ENCODE results near the gene CDK15. TPM values are rescaled to one million over a fixed set of nuclear protein-coding genes. Genes with fewer than 3 reads are reported as not detected.
"Not testable (repeated sequence)": the region's sequence is repeated elsewhere in the genome, so short reads cannot be mapped to it uniquely, and the experiment has no call there.

The CDK15 gene
- polyA plus RNA-seq, result not detected

DNA sequence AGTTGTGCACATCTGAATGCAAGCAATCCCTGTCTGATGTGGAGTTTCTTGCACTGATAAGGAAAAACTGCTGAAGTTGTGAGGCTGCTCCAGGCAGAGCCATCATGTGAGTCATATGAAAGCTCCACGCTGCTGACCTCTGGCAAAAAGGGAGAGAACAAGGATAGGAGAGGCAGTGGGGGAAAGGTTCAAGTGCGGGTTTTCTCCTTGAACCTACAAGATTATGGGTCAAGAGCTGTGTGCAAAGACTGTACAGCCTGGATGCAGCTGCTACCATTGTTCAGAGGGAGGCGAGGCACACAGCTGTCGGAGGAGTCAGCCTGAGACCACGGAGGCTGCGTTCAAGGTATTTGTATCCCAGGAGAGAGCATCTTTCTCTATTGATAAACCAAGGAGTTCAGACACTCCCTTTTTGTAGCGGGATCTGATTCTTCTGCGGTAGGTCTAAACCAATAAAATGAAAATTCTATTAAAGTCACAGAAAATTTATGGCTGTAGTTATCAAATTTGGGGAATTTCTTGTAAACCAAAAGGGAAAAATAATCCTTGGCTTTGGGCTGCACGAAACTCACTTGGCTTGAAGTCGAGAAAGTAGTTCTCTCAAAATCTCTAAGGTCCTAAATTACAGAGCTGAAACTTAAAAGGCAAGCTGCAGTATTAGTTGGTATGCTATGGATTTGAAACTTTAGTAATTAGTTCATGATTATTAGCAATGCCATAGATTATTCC lies at the start of gene CDK15:
Gene CDK15 (plus strand): TSS at position 96 of the 729 bp plus-strand sequence. CDS start 128 bp downstream, at position 224.
- Mint-ChIP-seq H3K36me3 (no peaks in the 10 kb centered on the region), H3K27me3 (peaks cover 5% of the 10 kb centered on the region), H3K4me1 (peaks cover 0 to 2% (median 1%) of the 10 kb centered on the region in 3 donors), H3K9me3 (no peaks in the 10 kb centered on the region), H3K4me3 (no peak within 1 kb of the TSS), H3K27ac (no peak within 1 kb of the TSS)

DNA sequence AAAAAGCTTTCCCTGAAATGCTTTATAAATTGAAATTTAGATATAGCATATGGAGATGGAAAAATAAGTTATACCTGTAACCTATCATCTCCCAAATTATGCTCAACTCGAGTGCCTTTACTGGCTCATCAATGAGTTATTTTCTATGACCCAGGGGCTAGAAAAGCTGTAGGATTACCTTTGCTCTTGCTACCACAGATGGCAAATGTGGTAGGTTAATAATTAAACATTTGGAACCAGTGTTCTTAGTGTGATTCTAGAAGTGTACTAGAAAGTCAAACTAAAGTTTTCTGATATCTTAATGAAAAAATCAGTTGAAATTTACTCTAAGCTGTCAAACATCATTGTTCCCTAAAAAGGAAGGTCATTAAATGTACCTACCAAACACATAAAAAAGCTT lies 48.1 kb upstream of the CDK15 start:
- peaks cover 6% of the 10 kb centered on the region for H3K36me3 Mint-ChIP-seq
- H3K9me3 Mint-ChIP-seq, result no peaks in the 10 kb centered on the region
- no peaks in the 10 kb centered on the region for H3K27me3 Mint-ChIP-seq

DNA sequence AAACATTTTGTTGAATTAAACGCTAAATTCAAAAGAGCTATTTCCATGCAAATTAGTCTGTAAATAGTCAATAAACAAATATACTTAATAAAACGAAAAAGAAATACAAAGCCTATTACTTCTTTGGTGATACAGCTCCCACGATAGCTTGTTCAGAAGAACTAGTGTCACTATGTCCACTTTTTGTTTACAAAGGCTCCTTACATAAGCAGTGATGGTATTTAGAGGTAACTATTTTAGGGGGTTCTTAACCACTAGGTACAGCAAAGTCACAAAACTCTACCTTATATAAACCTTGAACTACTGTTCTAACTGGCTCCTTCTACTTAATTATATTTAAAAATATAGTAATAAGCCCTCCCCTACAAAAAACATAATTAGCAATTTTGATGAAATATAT lies 47.5 kb upstream of the CDK15 start:
- Mint-ChIP-seq H3K27ac (no peak overlapping the region), H3K4me3 (no peak overlapping the region), H3K4me1 (no peaks in the 10 kb centered on the region), H3K36me3 (peaks cover 8% of the 10 kb centered on the region), H3K27me3 (no peaks in the 10 kb centered on the region), H3K9me3 (no peaks in the 10 kb centered on the region)

More for the DNA sequence above, 48.1 kb upstream of the CDK15 start:
- Mint-ChIP-seq H3K4me3 (no peak overlapping the region), H3K27ac (no peak overlapping the region), H3K4me1 (no peaks in the 10 kb centered on the region)

DNA sequence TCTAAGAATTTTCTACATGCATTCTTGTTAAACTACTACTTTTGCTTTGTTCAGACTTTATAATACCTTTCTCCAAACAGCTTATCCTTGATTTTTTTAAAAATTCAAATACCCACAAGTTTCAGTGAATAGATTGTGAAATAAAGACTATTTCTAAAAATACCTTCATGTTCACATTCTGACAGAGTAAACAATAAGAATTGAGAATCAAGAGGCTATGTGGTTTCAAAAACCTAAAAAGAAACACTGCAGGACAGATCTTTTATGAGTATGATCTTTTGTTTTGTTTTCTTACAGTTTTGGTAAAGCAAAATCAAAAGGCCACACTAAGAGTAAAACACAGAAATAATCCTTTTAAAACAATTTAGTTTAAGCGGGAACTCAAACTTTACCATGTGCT lies 46.8 kb upstream of the CDK15 start:
- Mint-ChIP-seq H3K27me3 (no peaks in the 10 kb centered on the region), H3K4me3 (no peak overlapping the region), H3K27ac (no peak overlapping the region), H3K36me3 (peaks cover 11% of the 10 kb centered on the region), H3K9me3 (no peaks in the 10 kb centered on the region), H3K4me1 (no peaks in the 10 kb centered on the region)

DNA sequence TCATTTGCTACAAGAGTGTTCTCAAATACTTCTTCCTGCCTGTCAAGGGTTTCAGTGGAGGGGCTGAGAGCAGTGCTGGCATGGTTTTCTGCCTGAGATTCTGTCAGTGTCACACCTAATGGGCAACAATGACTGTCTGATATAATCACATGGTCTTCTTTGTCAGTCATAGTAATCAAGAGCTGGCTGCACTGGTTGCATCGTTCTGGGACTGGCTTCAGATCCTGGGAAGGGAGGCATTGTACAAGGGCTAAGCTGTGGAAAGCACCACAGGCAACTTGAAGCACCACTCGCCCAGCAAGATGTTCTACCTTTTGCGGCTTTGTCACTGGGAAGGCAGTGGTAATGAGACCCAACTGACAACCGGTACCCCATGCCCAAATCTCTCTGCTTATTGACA lies 45.2 kb upstream of the CDK15 start:
- no peaks in the 10 kb centered on the region for H3K4me1 Mint-ChIP-seq

DNA sequence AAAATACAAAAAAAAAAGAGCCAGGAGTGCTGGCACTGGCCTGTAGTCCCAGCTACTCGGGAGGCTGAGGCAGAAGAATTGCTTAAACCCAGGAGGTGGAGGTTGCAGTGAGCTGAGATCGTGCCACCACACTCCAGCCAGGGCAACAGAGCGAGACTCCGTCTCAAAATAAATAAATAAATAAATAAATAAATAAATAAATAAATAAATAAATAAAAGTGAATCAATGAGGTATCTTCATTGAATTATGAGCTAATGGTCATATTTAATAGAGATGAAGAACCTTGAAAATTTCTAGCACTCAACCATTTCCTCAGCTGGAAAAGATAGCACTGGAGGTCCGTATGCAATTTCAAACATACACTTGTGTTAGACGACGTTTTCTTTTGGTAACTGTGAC lies 41.9 kb upstream of the CDK15 start:
- not testable (repeated sequence) for H3K4me1 Mint-ChIP-seq, H3K4me3 Mint-ChIP-seq, H3K9me3 Mint-ChIP-seq, H3K27ac Mint-ChIP-seq, H3K27me3 Mint-ChIP-seq, H3K36me3 Mint-ChIP-seq

More for the DNA sequence above, 45.2 kb upstream of the CDK15 start:
- Mint-ChIP-seq H3K9me3 (no peaks in the 10 kb centered on the region), H3K27me3 (no peaks in the 10 kb centered on the region), H3K27ac (no peak overlapping the region), H3K36me3 (peaks cover 11% of the 10 kb centered on the region), H3K4me3 (no peak overlapping the region)

DNA sequence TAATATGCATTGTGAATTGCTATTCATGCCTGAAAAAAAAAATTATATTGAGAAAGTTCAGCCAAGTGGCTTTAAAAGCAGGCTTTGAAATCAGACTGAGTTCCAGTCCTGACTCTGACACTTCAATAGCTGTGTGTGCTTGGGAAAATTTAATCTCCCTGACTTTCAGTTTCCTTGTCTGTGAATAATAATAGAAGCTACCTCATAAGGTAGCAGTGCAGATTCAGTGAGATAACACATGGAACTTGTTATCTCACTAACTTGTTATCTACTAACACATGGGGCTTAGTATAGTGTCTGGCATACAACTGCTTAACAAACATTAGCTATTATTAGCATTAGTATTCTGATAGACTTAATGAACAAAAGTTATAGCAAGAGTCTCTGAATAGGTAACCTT lies 40.5 kb upstream of the CDK15 start:
- H3K4me1 Mint-ChIP-seq, result no peaks in the 10 kb centered on the region
- no peaks in the 10 kb centered on the region for H3K27me3 Mint-ChIP-seq
- no peak overlapping the region for H3K27ac Mint-ChIP-seq
- H3K36me3 Mint-ChIP-seq, result peaks cover 7% of the 10 kb centered on the region
- H3K4me3 Mint-ChIP-seq, result no peak overlapping the region
- H3K9me3 Mint-ChIP-seq, result no peaks in the 10 kb centered on the region

DNA sequence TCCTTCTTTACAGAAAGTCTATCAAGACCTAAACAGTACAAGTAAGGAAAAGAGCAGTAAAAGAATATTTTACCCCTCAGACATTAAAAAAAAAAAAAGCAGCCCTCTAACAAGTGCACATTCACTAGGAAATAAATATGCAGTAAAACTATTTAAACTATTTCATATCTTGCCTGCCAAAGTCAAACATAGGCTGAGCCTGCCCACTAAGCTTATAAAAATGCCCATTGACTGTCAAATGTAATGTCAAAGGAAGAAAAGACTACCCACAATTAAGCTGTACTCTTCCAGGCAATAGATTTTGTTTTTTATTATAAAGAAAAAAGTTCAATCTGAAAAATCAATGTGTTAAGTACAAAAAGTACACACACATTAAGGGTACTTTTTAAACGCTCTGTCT lies 37.4 kb upstream of the CDK15 start:
- Mint-ChIP-seq H3K36me3 (peaks cover 3% of the 10 kb centered on the region), H3K27ac (no peak overlapping the region), H3K27me3 (no peaks in the 10 kb centered on the region), H3K4me3 (no peak overlapping the region), H3K4me1 (peaks cover 0 to 3% (median 0%) of the 10 kb centered on the region in 3 donors), H3K9me3 (no peaks in the 10 kb centered on the region)

DNA sequence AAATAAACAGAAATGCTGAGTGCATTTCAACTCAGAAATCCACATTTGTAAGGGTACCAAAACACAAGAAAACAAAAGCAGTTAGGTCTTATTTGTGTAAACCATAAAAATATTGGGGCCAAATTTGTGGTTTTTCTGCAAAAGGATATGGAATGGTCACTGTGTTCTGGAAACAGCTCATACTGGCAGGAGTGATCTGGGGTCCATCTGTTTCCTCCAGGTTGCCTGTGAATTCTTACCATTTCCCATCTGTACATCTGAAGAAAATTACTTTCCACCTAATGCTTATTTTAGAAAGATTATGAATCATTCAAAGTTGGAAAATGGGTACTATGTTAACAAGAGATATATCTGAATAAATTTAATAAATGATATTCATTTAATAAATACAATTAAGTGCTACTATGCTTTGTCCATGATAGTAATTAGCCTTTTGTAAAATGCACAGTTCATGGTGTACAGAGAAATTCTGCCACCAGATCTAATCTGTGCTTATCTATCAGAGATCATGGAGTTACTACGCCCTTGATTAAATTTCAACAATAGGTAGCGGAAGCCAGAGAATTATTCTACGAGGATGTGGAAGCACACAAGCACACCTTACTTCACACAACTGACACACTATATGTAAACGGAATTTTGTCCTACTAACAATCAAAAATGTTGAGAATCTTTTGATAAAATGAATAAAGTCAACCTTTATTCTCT lies 36.5 kb upstream of the CDK15 start:
- no peak overlapping the region for H3K27ac Mint-ChIP-seq
- H3K4me1 Mint-ChIP-seq, result peaks cover 0 to 3% (median 0%) of the 10 kb centered on the region in 3 donors
- H3K36me3 Mint-ChIP-seq, result no peaks in the 10 kb centered on the region
- H3K4me3 Mint-ChIP-seq, result no peak overlapping the region
- no peaks in the 10 kb centered on the region for H3K9me3 Mint-ChIP-seq
- H3K27me3 Mint-ChIP-seq, result no peaks in the 10 kb centered on the region

DNA sequence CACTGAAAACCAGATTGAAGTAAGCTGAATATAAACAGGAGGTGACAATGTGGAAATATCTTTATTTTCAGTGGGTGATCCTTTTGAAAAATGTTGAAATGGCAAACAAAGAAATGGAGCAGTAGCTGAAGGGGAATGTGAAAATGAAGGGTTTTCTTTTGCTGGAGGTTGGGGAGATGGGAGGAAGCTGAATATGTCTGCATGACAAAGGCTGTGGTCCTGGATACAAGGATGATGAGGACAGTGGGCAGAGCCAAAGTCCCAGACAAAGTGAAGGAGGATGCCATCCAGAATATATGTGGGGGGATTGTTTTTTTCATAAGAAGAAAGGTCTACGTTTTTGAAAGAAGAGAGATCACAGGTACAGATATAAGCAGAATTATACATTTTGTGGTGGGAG lies 32.3 kb upstream of the CDK15 start:
- Mint-ChIP-seq H3K36me3 (no peaks in the 10 kb centered on the region), H3K4me1 (peaks cover 0 to 3% (median 0%) of the 10 kb centered on the region in 3 donors), H3K27ac (no peak overlapping the region), H3K9me3 (no peaks in the 10 kb centered on the region), H3K4me3 (no peak overlapping the region), H3K27me3 (no peaks in the 10 kb centered on the region)

DNA sequence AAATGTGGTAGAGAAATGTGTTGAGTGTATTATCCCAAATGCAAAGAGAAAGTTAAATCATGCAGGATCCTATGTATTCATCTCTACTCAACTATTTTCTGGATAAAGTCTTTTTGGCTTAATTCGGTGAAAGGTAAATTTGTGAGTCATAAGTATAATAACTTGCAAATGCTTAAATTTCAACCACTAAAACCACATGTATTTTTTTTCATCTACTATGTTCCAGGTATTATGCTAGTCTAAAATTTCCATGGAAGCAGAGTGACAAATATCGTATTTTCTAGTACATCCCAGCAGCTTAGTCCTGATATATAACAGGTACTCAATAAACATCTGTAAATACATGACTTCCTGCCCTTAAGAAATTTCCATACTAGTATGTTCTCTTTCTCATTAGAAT lies 31.8 kb upstream of the CDK15 start:
- no peak overlapping the region for H3K27ac Mint-ChIP-seq
- H3K27me3 Mint-ChIP-seq, result no peaks in the 10 kb centered on the region
- H3K4me1 Mint-ChIP-seq, result peaks cover 0 to 5% (median 0%) of the 10 kb centered on the region in 3 donors
- H3K9me3 Mint-ChIP-seq, result no peaks in the 10 kb centered on the region
- no peak overlapping the region for H3K4me3 Mint-ChIP-seq
- H3K36me3 Mint-ChIP-seq, result no peaks in the 10 kb centered on the region

DNA sequence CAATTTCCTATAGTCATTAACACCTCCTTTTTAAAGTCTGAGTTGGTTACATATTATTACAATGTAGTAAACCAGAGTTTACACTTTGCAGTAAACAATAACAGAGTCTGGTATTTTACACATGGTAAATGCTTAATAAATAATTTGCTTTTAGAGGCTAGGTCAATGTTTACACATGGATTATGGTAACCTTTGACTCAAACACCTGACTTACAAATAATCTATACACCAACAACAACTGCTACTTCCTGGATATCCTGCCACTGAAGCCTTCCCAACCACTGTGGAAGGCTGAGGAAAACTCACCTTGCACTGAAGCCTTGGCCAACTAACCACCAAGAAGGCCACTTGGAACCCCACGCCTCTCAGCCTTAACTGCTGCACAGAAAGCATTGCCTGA lies 31.0 kb upstream of the CDK15 start:
- no peaks in the 10 kb centered on the region for H3K9me3 Mint-ChIP-seq
- no peaks in the 10 kb centered on the region for H3K36me3 Mint-ChIP-seq
- no peak overlapping the region for H3K27ac Mint-ChIP-seq
- no peak overlapping the region for H3K4me3 Mint-ChIP-seq
- H3K27me3 Mint-ChIP-seq, result no peaks in the 10 kb centered on the region
- H3K4me1 Mint-ChIP-seq, result peaks cover 6 to 12% (median 6%) of the 10 kb centered on the region in 3 donors

DNA sequence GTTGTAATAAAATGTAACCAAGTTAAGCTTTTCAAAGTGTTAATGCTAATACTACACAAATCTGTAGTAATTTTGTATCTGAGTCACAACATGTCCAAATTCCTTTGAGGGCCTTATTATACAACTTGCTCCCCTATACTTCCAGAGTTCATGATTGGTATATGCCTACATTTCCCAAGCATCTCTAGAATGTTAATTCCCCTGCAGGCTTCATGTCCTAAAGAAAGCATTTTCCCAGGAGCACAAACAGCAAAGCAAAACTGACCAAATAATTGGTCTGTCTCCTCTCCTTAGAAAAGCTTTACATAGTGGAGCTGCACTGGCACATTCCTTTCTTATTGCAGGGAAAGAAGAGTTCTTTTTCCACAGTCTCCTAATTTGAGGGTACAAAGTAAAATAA lies 29.3 kb upstream of the CDK15 start:
- Mint-ChIP-seq H3K27ac (no peak overlapping the region), H3K4me1 (peaks cover 6 to 16% (median 9%) of the 10 kb centered on the region in 3 donors), H3K27me3 (no peaks in the 10 kb centered on the region), H3K9me3 (no peaks in the 10 kb centered on the region), H3K4me3 (no peak overlapping the region), H3K36me3 (no peaks in the 10 kb centered on the region)

DNA sequence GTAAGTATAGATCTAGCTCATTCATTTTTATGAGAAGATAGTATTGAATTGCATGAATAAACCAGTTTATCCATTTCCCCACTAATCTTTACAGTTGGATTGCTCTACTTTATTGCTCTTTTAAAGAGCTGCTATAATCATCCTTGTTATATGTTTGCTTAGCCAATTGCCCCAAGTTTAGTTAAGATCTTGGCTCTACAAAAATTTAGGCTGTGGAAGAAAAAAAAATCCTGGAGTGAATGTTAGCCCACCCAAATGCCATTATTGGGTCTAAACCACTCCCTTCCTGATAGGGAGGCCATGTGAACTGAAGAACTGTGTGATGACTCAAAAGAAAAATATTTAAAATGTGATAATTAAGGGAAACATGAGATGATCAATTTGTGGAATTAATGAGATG lies 28.5 kb upstream of the CDK15 start:
- Mint-ChIP-seq H3K27me3 (peaks cover 5% of the 10 kb centered on the region), H3K27ac (peak overlapping the region in 1 of 3 donors; percentile 28), H3K9me3 (no peaks in the 10 kb centered on the region), H3K36me3 (no peaks in the 10 kb centered on the region), H3K4me3 (peak overlapping the region in 1 of 4 donors; percentile 27), H3K4me1 (peaks cover 6 to 15% (median 9%) of the 10 kb centered on the region in 3 donors)

DNA sequence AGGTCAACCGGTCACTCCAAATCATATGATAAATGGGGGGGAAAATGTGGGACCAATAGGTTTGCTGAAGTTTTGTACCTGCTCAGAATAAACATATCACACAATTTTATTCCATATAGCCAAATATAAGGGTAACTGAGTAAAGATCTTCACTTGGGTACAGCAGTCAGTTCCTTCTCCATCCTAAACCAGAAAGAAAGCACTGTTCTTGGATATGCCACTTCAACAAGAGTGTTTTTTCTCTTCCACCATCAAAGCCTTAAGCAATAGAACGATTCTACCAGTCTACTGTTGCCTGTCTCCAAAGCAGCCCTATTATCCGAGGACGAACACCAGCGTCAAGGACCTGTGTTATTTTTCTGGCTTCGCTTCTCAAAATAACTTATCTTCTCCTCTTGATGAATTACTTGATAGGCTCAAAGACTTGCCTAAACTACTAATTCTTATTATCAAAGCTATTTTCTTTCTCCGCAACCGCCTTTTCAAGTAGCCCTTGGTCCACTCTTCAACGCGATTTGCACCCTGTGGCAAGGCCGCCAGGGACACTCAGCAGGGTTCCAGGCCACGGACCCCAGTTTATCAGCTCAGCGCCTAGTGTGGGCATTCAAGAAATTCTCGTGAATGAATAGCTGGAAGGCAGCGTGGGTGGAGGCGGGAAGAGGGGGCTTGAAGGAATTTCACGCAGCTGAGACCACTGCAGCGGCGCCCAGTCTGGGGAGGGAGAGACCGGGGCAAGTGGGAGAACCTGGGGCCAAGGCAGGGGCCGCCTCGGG lies 26.2 kb upstream of the CDK15 start:
- peak overlapping the region; percentile 90 to 99 (median 97) for H3K4me3 Mint-ChIP-seq
- H3K4me1 Mint-ChIP-seq, result peaks cover 6 to 15% (median 9%) of the 10 kb centered on the region in 3 donors
- H3K27ac Mint-ChIP-seq, result peak overlapping the region; percentile 70 to 99 (median 92)
- no peaks in the 10 kb centered on the region for H3K9me3 Mint-ChIP-seq
- no peaks in the 10 kb centered on the region for H3K36me3 Mint-ChIP-seq
- H3K27me3 Mint-ChIP-seq, result peaks cover 8% of the 10 kb centered on the region

Measured in IgD-negative memory B cell (primary cell).